HFF-Myc (cell line): Measurements from ENCODE around the gene GALR3.

ENCODE experiments used
- DNase-seq: peaks from one replicate; pipeline ENCODE4 v3.0.0-alpha.2; 2011; ENCODE audit warnings: low read depth; ENCODE audit errors: extremely low read depth
- H3K4me3 ChIP-seq: replicated peaks from 2 replicates; pipeline ENCODE4 v1.5.1; 2011; ENCODE audit warnings: low read depth, mild to moderate bottlenecking, control low read depth, low read length
- TF ChIP-seq, protein P1 (sequence below): IDR thresholded peaks from 2 replicates; pipeline ENCODE4 v1.5.1; 2012; ENCODE audit warnings: mild to moderate bottlenecking, low read depth, low read length, control low read depth; ENCODE audit errors: missing control alignments

GALR3 gene

DNA sequence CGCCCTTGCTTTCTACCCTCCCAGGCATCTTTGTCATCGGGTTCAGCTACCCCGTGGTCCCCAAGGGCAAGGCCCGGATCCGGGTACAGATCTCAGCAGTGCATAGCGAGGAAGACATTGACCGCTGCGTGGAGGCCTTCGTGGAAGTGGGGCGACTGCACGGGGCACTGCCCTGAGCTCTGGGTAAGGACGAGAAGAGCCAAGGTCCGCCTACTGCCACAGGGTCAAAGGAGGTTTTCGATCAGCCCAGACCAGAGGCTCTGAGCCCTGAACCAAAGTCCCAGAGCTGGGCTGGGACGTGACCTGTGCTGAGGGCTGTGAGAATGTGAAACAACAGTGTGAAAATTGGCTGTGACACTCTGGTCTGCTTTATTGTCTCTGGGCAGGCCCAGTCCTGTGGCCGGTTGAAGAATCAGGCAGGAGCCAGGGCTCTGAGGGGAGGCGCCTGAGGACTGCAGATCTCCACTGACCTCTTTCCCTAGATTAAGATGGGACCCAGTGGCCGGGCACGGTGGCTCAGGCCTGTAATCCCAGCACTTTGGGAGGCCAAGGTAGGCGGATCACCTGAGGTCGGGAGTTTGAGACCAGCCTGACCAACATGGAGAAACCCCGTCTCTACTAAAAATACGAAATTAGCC is 6.5 kb upstream of the GALR3 start:
- TF ChIP-seq, protein P1, sequence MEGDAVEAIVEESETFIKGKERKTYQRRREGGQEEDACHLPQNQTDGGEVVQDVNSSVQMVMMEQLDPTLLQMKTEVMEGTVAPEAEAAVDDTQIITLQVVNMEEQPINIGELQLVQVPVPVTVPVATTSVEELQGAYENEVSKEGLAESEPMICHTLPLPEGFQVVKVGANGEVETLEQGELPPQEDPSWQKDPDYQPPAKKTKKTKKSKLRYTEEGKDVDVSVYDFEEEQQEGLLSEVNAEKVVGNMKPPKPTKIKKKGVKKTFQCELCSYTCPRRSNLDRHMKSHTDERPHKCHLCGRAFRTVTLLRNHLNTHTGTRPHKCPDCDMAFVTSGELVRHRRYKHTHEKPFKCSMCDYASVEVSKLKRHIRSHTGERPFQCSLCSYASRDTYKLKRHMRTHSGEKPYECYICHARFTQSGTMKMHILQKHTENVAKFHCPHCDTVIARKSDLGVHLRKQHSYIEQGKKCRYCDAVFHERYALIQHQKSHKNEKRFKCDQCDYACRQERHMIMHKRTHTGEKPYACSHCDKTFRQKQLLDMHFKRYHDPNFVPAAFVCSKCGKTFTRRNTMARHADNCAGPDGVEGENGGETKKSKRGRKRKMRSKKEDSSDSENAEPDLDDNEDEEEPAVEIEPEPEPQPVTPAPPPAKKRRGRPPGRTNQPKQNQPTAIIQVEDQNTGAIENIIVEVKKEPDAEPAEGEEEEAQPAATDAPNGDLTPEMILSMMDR = no peak
- H3K4me3 ChIP-seq = no peak overlapping the region
- no peak for DNase-seq

DNA sequence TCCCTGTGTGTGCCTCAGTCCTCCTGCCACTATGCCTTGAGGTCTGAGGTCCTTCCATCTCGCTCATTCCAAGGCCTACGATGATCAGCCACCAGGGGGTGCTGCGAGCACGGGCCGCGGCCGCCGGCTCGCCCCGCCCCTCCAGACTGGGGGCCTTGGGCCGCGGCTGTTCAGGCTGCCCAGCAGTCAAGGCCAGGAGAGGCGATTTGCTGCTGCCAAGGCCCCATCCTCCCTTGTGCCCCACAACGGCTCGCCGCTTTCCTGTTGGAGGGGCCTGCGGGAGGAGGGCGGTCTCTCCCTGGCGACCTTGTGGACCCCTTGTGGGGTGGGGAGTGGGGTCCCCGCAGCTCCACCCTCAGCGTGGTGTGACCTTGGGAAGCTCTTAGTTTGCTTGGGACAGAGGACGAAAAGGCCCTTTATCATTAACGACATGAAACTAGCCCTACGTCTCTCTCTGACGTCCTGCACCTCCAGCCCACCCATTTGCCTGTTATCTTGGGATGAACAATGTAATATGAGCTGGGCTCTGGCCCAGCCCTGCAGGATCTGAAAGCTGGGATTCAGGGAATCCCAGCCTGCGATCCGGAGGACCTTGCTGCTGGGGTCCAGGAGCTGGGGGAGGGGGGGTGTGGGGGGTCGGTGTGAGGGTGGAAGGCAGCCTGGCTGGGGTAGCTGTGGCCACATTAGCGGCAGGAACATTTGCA is 5.3 kb upstream of the GALR3 start:
- DNase-seq = peak; percentile 40
- H3K4me3 ChIP-seq = peak overlapping the region; percentile 14; the same call in 1 of the 2 replicates
- TF ChIP-seq, protein P1 = peak; percentile 96

DNA sequence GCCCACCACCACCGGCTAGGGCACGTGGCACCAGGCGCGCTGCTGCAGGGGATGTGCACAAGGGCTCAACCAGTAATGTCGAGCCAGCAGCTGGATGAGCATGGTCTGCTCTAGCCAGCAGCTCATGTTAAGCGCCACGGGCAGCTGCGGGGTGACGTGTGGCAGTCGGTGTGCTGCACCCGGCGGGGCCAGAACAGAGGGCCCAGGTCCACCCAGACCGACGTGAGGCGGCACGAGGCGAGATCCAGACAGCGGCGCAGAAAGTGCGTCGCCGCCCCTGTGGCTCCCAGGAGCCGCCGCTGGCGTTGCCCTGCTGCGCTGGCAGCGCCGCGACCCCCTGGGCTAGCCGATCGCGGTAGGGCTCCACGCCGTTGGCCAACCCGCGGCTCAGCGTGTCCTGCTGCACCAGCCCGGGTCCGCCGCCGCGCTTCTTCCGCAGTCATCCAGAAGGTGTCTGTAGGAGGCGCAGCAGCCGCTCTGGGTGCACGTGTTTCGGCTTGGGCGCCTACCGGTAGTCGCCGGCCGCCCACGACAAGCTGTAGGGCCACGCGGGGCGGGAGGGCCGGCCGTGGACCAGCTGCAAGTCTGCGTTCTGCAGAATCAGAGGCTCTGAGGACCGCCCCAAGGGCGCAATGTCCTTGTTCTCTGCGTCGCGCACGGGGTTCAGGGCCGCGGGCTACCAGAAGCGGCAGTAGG is 4.6 kb upstream of the GALR3 start:
- peak overlapping the region; percentile 19; the same call in 1 of the 2 replicates for H3K4me3 ChIP-seq
- no peak for DNase-seq

DNA sequence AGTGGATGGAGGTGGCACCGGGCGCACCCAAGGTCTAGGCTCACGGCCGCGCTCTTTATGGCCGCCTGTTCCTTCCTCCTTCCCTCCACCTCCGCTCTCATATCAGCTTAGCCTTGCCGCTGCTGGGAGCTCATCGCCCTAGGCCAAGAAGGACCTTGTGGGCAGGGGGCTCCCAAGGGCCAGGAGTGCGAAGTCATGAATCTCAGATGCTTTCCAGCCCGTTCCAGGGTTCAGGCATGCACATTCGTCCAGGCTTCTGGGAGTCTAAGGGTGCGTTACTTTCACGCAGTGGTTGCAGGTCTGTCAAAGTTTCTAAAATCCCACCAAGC is 4.1 kb upstream of the GALR3 start:
- TF ChIP-seq, protein P1 = no peak
- DNase-seq = no peak
- peak overlapping the region; percentile 19; the same call in 1 of the 2 replicates for H3K4me3 ChIP-seq

More for the DNA sequence above, 4.6 kb upstream of the GALR3 start:
- TF ChIP-seq, protein P1 = peak; percentile 21

DNA sequence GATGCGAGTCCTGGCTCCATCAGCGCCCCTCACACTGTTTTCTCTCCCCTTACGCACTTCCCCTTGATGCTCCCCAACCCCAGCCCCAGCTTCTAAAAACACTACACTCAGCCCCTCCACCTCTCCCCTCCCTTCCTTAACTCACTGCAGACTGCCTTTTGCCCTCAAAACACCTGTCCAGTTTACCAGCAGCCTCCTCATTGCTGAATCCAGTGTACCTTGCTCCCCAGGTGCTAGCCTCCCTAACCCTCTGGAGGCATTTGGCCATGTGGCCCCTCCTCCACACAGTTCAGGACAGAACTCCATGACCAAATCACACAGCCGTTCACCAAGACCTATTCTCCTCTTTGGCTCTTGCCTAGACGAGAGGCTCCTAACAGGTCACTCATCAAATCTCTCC is 2.8 kb upstream of the GALR3 start:
- TF ChIP-seq, protein P1 = no peak
- DNase-seq = no peak
- H3K4me3 ChIP-seq = no peak overlapping the region

DNA sequence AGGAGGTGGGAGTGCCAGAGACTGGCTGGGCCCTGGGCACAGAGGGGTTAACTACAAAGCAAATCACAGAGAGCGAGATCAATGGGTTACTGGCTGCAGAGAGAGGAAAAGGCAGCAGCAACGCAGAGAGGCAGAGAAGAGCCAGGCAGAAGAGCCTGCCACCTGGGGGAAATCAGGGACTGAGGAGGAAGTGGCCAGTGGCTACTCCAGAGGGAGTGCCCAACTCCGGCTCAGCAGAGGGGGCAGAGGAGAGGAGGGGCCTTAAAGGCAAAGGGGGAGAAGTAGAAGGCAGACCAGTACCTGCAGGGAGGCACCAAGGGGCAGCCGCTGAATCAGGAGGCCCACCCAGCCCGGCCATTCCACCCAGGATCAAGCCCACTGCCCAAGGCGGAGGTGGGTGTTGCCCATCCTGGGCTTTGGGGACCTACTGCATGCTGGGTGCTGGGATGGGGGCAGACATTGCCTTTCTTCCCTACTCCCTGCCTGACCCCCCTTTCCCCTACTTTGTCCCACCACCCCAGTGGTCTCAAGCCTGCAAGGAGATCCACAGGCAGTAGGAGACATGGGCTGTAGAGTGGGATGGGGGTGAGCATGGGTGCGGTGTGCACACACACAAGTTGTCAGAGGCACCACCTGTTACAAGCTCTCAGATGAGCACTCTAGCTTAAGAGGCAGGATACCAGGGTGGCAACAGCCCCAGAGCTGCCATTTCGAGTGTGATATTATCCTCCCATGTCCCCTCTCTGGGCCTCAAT is 926 bp upstream of the GALR3 start:
- DNase-seq = no peak
- H3K4me3 ChIP-seq = no peak overlapping the region
- TF ChIP-seq, protein P1 = no peak
